ENCODE data around the gene C6orf89.
"Not testable (repeated sequence)": the region's sequence is repeated elsewhere in the genome, so short reads cannot be mapped to it uniquely, and the experiment has no call there.

C6orf89 gene

GRCh38 chr6:36936824-36937223 lies 51.1 kb downstream of the C6orf89 start:
- Histone ChIP-seq H3K27ac (no peak overlapping the region), H3K27me3 (ENCODE audit: insufficient read depth, low read depth) (0 out of 2 replicates have a peak, but pooled peaks cover 5% of the 10 kb centered on the region), H3K79me2 (ENCODE audit: insufficient read depth, low read depth) (no peaks in the 10 kb centered on the region), H3K4me2 (no peak overlapping the region), H3K9ac (no peak overlapping the region), H3K4me1 (ENCODE audit: low read depth, poor library complexity, severe bottlenecking) (no peaks in the 10 kb centered on the region), H2AFZ (ENCODE audit: low read depth) (no peak overlapping the region), H4K20me1 (ENCODE audit: insufficient read depth) (no peaks in the 10 kb centered on the region), H3K4me3 (IDR thresholded peaks at IDR 0.05; ENCODE audit: insufficient read depth, low read depth, low read length) (no peak overlapping the region), H3K36me3 (ENCODE audit: insufficient read depth) (no peaks in the 10 kb centered on the region)
- no peak for TF ChIP-seq CTCF (conservative IDR thresholded peaks at IDR 0.05; ENCODE audit: low read depth, low read length)

- H3K4me2 ChIP-seq = no peak overlapping the region
- H3K4me3 ChIP-seq (IDR thresholded peaks at IDR 0.05; ENCODE audit: insufficient read depth, low read depth, low read length) = no peak overlapping the region
- TF ChIP-seq CTCF (conservative IDR thresholded peaks at IDR 0.05; ENCODE audit: low read depth, low read length) = no peak
- H3K36me3 ChIP-seq (ENCODE audit: insufficient read depth) = no peaks in the 10 kb centered on the region
- 0 out of 2 replicates have a peak, but pooled peaks cover 5% of the 10 kb centered on the region for H3K27me3 ChIP-seq (ENCODE audit: insufficient read depth, low read depth)
- no peaks in the 10 kb centered on the region for H3K4me1 ChIP-seq (ENCODE audit: low read depth, poor library complexity, severe bottlenecking)
- H4K20me1 ChIP-seq (ENCODE audit: insufficient read depth) = no peaks in the 10 kb centered on the region
- no peaks in the 10 kb centered on the region for H3K79me2 ChIP-seq (ENCODE audit: insufficient read depth, low read depth)
- no peak overlapping the region for H3K27ac ChIP-seq
- H3K9ac ChIP-seq = no peak overlapping the region
- no peak overlapping the region for H2AFZ ChIP-seq (ENCODE audit: low read depth)
Observed at GRCh38 chr6:36937896-36938295, 52.1 kb downstream of the C6orf89 start.

GRCh38 chr6:36938536-36938935 lies 52.8 kb downstream of the C6orf89 start:
- H3K27ac ChIP-seq = no peak overlapping the region
- H3K79me2 ChIP-seq (ENCODE audit: insufficient read depth, low read depth) = no peaks in the 10 kb centered on the region
- no peak overlapping the region for H3K4me3 ChIP-seq (IDR thresholded peaks at IDR 0.05; ENCODE audit: insufficient read depth, low read depth, low read length)
- H3K36me3 ChIP-seq (ENCODE audit: insufficient read depth) = no peaks in the 10 kb centered on the region
- no peaks in the 10 kb centered on the region for H4K20me1 ChIP-seq (ENCODE audit: insufficient read depth)
- no peak overlapping the region for H2AFZ ChIP-seq (ENCODE audit: low read depth)
- H3K9ac ChIP-seq = no peak overlapping the region
- peaks cover 5% of the 10 kb centered on the region; the same call in 1 of the 2 replicates for H3K27me3 ChIP-seq (ENCODE audit: insufficient read depth, low read depth)
- no peak for TF ChIP-seq CTCF (conservative IDR thresholded peaks at IDR 0.05; ENCODE audit: low read depth, low read length)
- H3K4me1 ChIP-seq (ENCODE audit: low read depth, poor library complexity, severe bottlenecking) = no peaks in the 10 kb centered on the region
- no peak overlapping the region for H3K4me2 ChIP-seq

GRCh38 chr6:36939005-36939404 lies 53.3 kb downstream of the C6orf89 start:
- H3K4me2 ChIP-seq; H3K27me3 ChIP-seq (ENCODE audit: insufficient read depth, low read depth); H3K27ac ChIP-seq; H3K4me1 ChIP-seq (ENCODE audit: low read depth, poor library complexity, severe bottlenecking); H2AFZ ChIP-seq (ENCODE audit: low read depth); H3K9ac ChIP-seq; H3K36me3 ChIP-seq (ENCODE audit: insufficient read depth); H3K79me2 ChIP-seq (ENCODE audit: insufficient read depth, low read depth); H4K20me1 ChIP-seq (ENCODE audit: insufficient read depth); H3K4me3 ChIP-seq (IDR thresholded peaks at IDR 0.05; ENCODE audit: insufficient read depth, low read depth, low read length): not testable (repeated sequence)

GRCh38 chr6:36940027-36940426 lies 54.3 kb downstream of the C6orf89 start:
- Histone ChIP-seq H4K20me1 (ENCODE audit: insufficient read depth) (no peaks in the 10 kb centered on the region), H3K79me2 (ENCODE audit: insufficient read depth, low read depth) (no peaks in the 10 kb centered on the region), H3K36me3 (ENCODE audit: insufficient read depth) (no peaks in the 10 kb centered on the region), H3K27me3 (ENCODE audit: insufficient read depth, low read depth) (peaks cover 5% of the 10 kb centered on the region; the same call in 1 of the 2 replicates), H3K4me2 (no peak overlapping the region), H3K4me3 (IDR thresholded peaks at IDR 0.05; ENCODE audit: insufficient read depth, low read depth, low read length) (no peak overlapping the region), H2AFZ (ENCODE audit: low read depth) (no peak overlapping the region), H3K9ac (no peak overlapping the region), H3K27ac (no peak overlapping the region), H3K4me1 (ENCODE audit: low read depth, poor library complexity, severe bottlenecking) (no peaks in the 10 kb centered on the region)
- TF ChIP-seq CTCF (conservative IDR thresholded peaks at IDR 0.05; ENCODE audit: low read depth, low read length) = no peak

GRCh38 chr6:36941561-36941960 lies 55.8 kb downstream of the C6orf89 start:
- not testable (repeated sequence) for H3K27me3 ChIP-seq (ENCODE audit: insufficient read depth, low read depth); H3K4me3 ChIP-seq (IDR thresholded peaks at IDR 0.05; ENCODE audit: insufficient read depth, low read depth, low read length); H3K27ac ChIP-seq; H3K4me2 ChIP-seq; H4K20me1 ChIP-seq (ENCODE audit: insufficient read depth); H3K36me3 ChIP-seq (ENCODE audit: insufficient read depth); H3K79me2 ChIP-seq (ENCODE audit: insufficient read depth, low read depth); H3K4me1 ChIP-seq (ENCODE audit: low read depth, poor library complexity, severe bottlenecking); H3K9ac ChIP-seq; H2AFZ ChIP-seq (ENCODE audit: low read depth)

- not testable (repeated sequence) for H3K4me2 ChIP-seq; H3K27me3 ChIP-seq (ENCODE audit: insufficient read depth, low read depth)
Observed at GRCh38 chr6:36942329-36942728, 56.6 kb downstream of the C6orf89 start.

More at GRCh38 chr6:36942329-36942728, 56.6 kb downstream of the C6orf89 start:
- not testable (repeated sequence) for H3K36me3 ChIP-seq (ENCODE audit: insufficient read depth); H3K4me3 ChIP-seq (IDR thresholded peaks at IDR 0.05; ENCODE audit: insufficient read depth, low read depth, low read length); H3K79me2 ChIP-seq (ENCODE audit: insufficient read depth, low read depth); H2AFZ ChIP-seq (ENCODE audit: low read depth); H4K20me1 ChIP-seq (ENCODE audit: insufficient read depth); H3K4me1 ChIP-seq (ENCODE audit: low read depth, poor library complexity, severe bottlenecking); H3K9ac ChIP-seq; H3K27ac ChIP-seq
